Nephron (organoid): ENCODE results near the gene CDYL.

Experiments used
- H3K27ac Mint-ChIP-seq, 3 experiments: 2 replicates each; pipeline ENCODE4 v1.8.0; 2020; ENCODE audit warnings: mixed read lengths in 3 of 3, mild to moderate bottlenecking in 2 of 3, moderate library complexity in 1 of 3
- H3K27me3 Mint-ChIP-seq: 2 replicates; pipeline ENCODE4 v1.8.0; 2021; ENCODE audit warnings: low read depth, mild to moderate bottlenecking, moderate library complexity, mixed read lengths
- H3K36me3 Mint-ChIP-seq: 2 replicates; pipeline ENCODE4 v1.8.0; 2020; ENCODE audit warnings: low read depth, mixed read lengths
- H3K4me1 Mint-ChIP-seq: 2 replicates; pipeline ENCODE4 v1.8.0; 2020; ENCODE audit warnings: mixed read lengths
- H3K4me3 Mint-ChIP-seq, 3 experiments: 2 replicates each; pipeline ENCODE4 v1.8.0; 2020; ENCODE audit warnings: mild to moderate bottlenecking in 3 of 3, mixed read lengths in 3 of 3, moderate library complexity in 2 of 3
- H3K9me3 Mint-ChIP-seq: 2 replicates; pipeline ENCODE4 v1.8.0; 2020; ENCODE audit warnings: mixed read lengths
- TF ChIP-seq, protein P1 (sequence below), 3 experiments: fragments of 200-600 bp; sonication (generic); IDR thresholded peaks; one replicate each; pipeline ENCODE4 v1.5.0; 2021; ENCODE audit warnings: antibody characterized with exemption in 3 of 3; ENCODE audit not compliant: unreplicated experiment in 3 of 3

Gene CDYL

GRCh38 chr6:4780360-4780812 is 4.2 kb downstream of the CDYL start:
- Mint-ChIP-seq H3K4me3 (peak overlapping the region in 2 of 3 experiments; percentile 17 to 46), H3K4me1 (peaks cover 23% of the 10 kb centered on the region), H3K36me3 (peaks cover 40% of the 10 kb centered on the region), H3K27ac (peak overlapping the region in 1 of 3 experiments; percentile 32), H3K27me3 (no peaks in the 10 kb centered on the region), H3K9me3 (peaks cover 28% of the 10 kb centered on the region)
- TF ChIP-seq, protein P1, sequence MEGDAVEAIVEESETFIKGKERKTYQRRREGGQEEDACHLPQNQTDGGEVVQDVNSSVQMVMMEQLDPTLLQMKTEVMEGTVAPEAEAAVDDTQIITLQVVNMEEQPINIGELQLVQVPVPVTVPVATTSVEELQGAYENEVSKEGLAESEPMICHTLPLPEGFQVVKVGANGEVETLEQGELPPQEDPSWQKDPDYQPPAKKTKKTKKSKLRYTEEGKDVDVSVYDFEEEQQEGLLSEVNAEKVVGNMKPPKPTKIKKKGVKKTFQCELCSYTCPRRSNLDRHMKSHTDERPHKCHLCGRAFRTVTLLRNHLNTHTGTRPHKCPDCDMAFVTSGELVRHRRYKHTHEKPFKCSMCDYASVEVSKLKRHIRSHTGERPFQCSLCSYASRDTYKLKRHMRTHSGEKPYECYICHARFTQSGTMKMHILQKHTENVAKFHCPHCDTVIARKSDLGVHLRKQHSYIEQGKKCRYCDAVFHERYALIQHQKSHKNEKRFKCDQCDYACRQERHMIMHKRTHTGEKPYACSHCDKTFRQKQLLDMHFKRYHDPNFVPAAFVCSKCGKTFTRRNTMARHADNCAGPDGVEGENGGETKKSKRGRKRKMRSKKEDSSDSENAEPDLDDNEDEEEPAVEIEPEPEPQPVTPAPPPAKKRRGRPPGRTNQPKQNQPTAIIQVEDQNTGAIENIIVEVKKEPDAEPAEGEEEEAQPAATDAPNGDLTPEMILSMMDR (IDR thresholded peaks at IDR 0.05; ENCODE audit: unreplicated experiment in 3 of 3) = no peak

- Mint-ChIP-seq H3K27ac (peak overlapping the region in 1 of 3 experiments; percentile 73), H3K4me1 (peaks cover 31% of the 10 kb centered on the region), H3K27me3 (no peaks in the 10 kb centered on the region), H3K9me3 (peaks cover 28% of the 10 kb centered on the region), H3K4me3 (no peak overlapping the region), H3K36me3 (peaks cover 40% of the 10 kb centered on the region)
- TF ChIP-seq, protein P1 (IDR thresholded peaks at IDR 0.05; ENCODE audit: unreplicated experiment in 3 of 3) = no peak
Observed at GRCh38 chr6:4781426-4781825, 5.2 kb downstream of the CDYL start.

DNA sequence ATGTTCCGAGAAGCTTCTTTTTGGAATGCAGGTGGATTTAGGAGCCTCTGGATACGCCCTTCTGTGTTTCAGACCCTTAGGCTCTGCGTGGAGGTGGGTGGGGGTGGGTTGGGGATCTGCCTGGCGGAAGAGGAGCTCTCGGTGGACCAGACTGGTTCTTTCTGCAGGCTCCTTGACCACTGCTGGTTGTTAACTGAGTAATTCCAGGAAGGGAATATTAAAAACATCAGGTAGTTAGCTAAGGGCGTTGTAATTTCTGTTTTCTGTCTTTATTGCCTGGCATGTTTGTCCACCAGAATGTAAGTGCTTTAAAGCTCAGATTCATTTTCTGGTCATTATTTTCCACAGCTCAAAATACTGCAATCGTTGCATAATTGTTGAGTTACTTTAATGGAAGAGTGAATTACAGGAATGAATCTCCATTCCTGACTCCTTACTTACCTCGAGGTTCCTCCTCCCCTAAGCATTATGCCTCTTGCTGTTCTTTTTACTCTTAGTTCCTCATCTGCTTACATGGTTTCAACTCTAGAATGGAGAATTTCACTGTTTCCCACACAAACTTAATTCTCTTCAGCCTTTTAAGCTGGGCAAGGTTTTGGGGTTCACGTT is 5.9 kb downstream of the CDYL start:
- TF ChIP-seq, protein P1 (IDR thresholded peaks at IDR 0.05; ENCODE audit: unreplicated experiment in 3 of 3) = no peak
- peaks cover 31% of the 10 kb centered on the region for H3K4me1 Mint-ChIP-seq
- peak overlapping the region in 2 of 3 experiments; percentile 15 to 73 for H3K27ac Mint-ChIP-seq
- peaks cover 28% of the 10 kb centered on the region for H3K9me3 Mint-ChIP-seq
- H3K4me3 Mint-ChIP-seq = no peak overlapping the region
- no peaks in the 10 kb centered on the region for H3K27me3 Mint-ChIP-seq
- peaks cover 40% of the 10 kb centered on the region for H3K36me3 Mint-ChIP-seq

- Mint-ChIP-seq H3K27ac (no peak overlapping the region), H3K27me3 (no peaks in the 10 kb centered on the region), H3K9me3 (peaks cover 17% of the 10 kb centered on the region), H3K4me1 (peaks cover 29% of the 10 kb centered on the region), H3K4me3 (no peak overlapping the region), H3K36me3 (peaks cover 41% of the 10 kb centered on the region)
- TF ChIP-seq, protein P1 (IDR thresholded peaks at IDR 0.05; ENCODE audit: unreplicated experiment in 3 of 3) = no peak
Observed at GRCh38 chr6:4786996-4787395, 10.8 kb downstream of the CDYL start.

DNA sequence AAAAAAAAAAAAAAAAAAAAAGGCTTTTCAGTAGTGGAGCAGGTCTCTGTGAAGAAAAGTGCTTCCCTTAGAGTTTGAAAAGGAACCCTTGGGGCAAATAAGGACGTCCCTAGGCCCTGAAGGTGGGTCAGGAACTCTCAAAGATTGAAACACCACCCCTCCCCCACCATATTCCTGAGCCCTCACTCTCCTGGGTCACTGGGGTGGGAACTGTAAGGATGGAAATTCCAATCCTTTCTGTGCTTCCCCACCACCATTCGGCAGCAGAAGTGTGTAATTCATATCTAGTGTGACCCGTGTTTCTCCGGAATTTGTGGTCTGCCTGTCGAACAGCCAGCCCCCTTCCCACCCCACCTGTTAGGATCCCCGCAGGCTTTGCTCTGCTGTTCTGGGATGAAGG is 12.3 kb downstream of the CDYL start:
- H3K4me1 Mint-ChIP-seq = peaks cover 24% of the 10 kb centered on the region
- TF ChIP-seq, protein P1 (IDR thresholded peaks at IDR 0.05; ENCODE audit: unreplicated experiment in 3 of 3) = no peak
- peaks cover 11% of the 10 kb centered on the region for H3K9me3 Mint-ChIP-seq
- H3K27me3 Mint-ChIP-seq = no peaks in the 10 kb centered on the region
- peaks cover 28% of the 10 kb centered on the region for H3K36me3 Mint-ChIP-seq
- no peak overlapping the region for H3K4me3 Mint-ChIP-seq
- H3K27ac Mint-ChIP-seq = no peak overlapping the region
